Ovary (tissue), 3 donors: ENCODE measurements around the gene PDIA6.

Experiments used
- CTCF ChIP-seq, 3 donors: fragments of 450-650 bp in 2 of 3; fragments of 200-600 bp in 1 of 3; IDR thresholded peaks; one replicate each; pipeline versions ENCODE4 v1.5.1 to v1.8.0; 2016 to 2022; ENCODE audit warnings: antibody characterized with exemption in 3 of 3, mild to moderate bottlenecking in 1 of 3
- EP300 ChIP-seq: sonication (generic); formaldehyde crosslinking; IDR thresholded peaks from one replicate; pipeline ENCODE4 v1.6.1; 2017; ENCODE audit warnings: antibody characterized with exemption
- POLR2A ChIP-seq: fragments of 450-650 bp; IDR thresholded peaks from one replicate; pipeline ENCODE4 v1.6.1; 2017; ENCODE audit warnings: antibody characterized with exemption, mild to moderate bottlenecking, moderate library complexity
- donor health status: DM: no; HTN: no; CAD: no.

- no peak for TF ChIP-seq CTCF (IDR thresholded peaks at IDR 0.05)
- TF ChIP-seq EP300, result no peak
- no peak for TF ChIP-seq POLR2A
Observed at GRCh38 chr2:10753876-10754275, 58.7 kb downstream of the PDIA6 start.
